ENCODE data around the gene GARIN5B. TPM values are rescaled to one million over a fixed set of nuclear protein-coding genes. Genes with fewer than 3 reads are reported as not detected.

GARIN5B gene
- total and polyA plus RNA-seq, 2 of the 13 experiments (the other 11 are each of a cell fraction or from before 2014, with no cell fraction given) = not detected

GRCh38 chr19:55339105-55339888, 23.8 kb downstream of the GARIN5B start, which contains the start of gene KMT5C (continued):
- TF ChIP-seq, protein P1, sequence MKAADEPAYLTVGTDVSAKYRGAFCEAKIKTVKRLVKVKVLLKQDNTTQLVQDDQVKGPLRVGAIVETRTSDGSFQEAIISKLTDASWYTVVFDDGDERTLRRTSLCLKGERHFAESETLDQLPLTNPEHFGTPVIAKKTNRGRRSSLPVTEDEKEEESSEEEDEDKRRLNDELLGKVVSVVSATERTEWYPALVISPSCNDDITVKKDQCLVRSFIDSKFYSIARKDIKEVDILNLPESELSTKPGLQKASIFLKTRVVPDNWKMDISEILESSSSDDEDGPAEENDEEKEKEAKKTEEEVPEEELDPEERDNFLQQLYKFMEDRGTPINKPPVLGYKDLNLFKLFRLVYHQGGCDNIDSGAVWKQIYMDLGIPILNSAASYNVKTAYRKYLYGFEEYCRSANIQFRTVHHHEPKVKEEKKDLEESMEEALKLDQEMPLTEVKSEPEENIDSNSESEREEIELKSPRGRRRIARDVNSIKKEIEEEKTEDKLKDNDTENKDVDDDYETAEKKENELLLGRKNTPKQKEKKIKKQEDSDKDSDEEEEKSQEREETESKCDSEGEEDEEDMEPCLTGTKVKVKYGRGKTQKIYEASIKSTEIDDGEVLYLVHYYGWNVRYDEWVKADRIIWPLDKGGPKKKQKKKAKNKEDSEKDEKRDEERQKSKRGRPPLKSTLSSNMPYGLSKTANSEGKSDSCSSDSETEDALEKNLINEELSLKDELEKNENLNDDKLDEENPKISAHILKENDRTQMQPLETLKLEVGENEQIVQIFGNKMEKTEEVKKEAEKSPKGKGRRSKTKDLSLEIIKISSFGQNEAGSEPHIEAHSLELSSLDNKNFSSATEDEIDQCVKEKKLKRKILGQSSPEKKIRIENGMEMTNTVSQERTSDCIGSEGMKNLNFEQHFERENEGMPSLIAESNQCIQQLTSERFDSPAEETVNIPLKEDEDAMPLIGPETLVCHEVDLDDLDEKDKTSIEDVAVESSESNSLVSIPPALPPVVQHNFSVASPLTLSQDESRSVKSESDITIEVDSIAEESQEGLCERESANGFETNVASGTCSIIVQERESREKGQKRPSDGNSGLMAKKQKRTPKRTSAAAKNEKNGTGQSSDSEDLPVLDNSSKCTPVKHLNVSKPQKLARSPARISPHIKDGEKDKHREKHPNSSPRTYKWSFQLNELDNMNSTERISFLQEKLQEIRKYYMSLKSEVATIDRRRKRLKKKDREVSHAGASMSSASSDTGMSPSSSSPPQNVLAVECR (CRISPR knock-in tag; IDR thresholded peaks at IDR 0.05; ENCODE audit: borderline replicate concordance) = peak; percentile 63; the same call in 1 of the 2 replicates
- TF ChIP-seq HOXD1 (CRISPR knock-in tag; IDR thresholded peaks at IDR 0.05) (no peak), ZNF773 (CRISPR knock-in tag; IDR thresholded peaks at IDR 0.05; ENCODE audit: borderline replicate concordance) (no peak), ZNF318 (CRISPR knock-in tag; IDR thresholded peaks at IDR 0.05) (no peak), HOXA3 (CRISPR knock-in tag; IDR thresholded peaks at IDR 0.05) (peak; percentile 51; the same call in 1 of the 2 replicates), ZC3H4 (CRISPR knock-in tag; IDR thresholded peaks at IDR 0.05; ENCODE audit: borderline replicate concordance) (no peak), ZNF460 (CRISPR knock-in tag; IDR thresholded peaks at IDR 0.05; ENCODE audit: borderline replicate concordance) (no peak), LCORL (IDR thresholded peaks at IDR 0.05) (no peak), LCORL (CRISPR knock-in tag; IDR thresholded peaks at IDR 0.05) (peak; percentile 68), KDM6A (CRISPR knock-in tag; IDR thresholded peaks at IDR 0.05; ENCODE audit: low read depth) (no peak), ZNF382 (CRISPR knock-in tag; IDR thresholded peaks at IDR 0.05; ENCODE audit: borderline replicate concordance) (no peak), HMGXB3 (CRISPR knock-in tag; IDR thresholded peaks at IDR 0.05; ENCODE audit: borderline replicate concordance) (no peak)
